Astrocyte of the spinal cord (primary cell): ENCODE results near the gene SIGLEC5.

Source experiments
- DNase-seq: peaks from one replicate; pipeline ENCODE4 v3.0.0; 2011; ENCODE audit warnings: low read depth, low spot score
- H3K4me3 ChIP-seq: 2 replicates; pipeline ENCODE4 v1.5.1; 2011; ENCODE audit warnings: low read depth, mild to moderate bottlenecking, low read length, moderate library complexity
- in situ Hi-C: cut with HindIII; loops from 2 replicates; pipeline ENCODE4 v1.10.0; 2017; ENCODE audit warnings: low sequenced_read_pairs
- TF ChIP-seq, protein P1 (sequence below): IDR thresholded peaks from 2 replicates; pipeline ENCODE4 v1.5.1; 2012; ENCODE audit warnings: low read depth, mild to moderate bottlenecking, low read length, inconsistent platforms

Gene SIGLEC5

DNA sequence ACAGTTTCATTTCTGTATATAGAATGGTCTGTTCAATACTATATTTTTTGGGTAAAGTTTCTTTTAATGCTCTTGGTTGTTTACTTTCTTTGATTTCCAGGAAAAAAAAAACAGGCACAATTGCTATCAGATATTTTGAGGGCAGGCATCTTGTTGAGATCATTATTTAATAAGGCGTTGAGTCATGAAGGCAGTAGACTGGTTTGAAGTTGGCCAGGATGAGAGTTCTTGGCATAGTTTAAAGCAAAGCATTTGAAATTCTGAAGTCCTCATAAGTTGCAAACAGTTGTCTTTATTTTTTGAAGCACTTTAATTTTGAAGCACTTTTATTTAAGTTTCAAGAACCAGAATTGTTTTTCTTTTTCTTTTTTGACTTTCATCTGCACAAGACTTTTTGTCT lies 61.7 kb downstream of the SIGLEC5 start:
- H3K4me3 ChIP-seq, result no peak overlapping the region
- DNase-seq, result no peak
- TF ChIP-seq, protein P1, sequence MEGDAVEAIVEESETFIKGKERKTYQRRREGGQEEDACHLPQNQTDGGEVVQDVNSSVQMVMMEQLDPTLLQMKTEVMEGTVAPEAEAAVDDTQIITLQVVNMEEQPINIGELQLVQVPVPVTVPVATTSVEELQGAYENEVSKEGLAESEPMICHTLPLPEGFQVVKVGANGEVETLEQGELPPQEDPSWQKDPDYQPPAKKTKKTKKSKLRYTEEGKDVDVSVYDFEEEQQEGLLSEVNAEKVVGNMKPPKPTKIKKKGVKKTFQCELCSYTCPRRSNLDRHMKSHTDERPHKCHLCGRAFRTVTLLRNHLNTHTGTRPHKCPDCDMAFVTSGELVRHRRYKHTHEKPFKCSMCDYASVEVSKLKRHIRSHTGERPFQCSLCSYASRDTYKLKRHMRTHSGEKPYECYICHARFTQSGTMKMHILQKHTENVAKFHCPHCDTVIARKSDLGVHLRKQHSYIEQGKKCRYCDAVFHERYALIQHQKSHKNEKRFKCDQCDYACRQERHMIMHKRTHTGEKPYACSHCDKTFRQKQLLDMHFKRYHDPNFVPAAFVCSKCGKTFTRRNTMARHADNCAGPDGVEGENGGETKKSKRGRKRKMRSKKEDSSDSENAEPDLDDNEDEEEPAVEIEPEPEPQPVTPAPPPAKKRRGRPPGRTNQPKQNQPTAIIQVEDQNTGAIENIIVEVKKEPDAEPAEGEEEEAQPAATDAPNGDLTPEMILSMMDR, result no peak
- in situ Hi-C loops, result no loop called here

DNA sequence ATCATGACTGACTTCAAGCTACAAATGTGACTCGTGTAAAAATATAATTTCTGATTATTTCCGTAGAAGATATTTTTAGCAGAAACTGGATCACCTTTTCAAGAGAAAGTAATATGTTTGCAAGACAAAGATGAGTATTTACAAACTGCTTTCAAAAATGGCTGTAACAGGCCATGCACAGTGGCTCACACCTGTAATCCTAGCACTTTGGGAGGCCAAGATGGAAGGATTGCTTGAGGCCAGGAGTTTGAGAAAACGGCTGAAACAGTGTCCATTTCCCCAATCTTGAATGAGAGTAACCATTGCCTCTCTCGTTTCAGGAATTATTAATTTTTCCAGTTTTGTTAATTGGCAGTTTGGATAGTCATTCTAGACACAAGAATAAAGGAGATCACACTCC lies 62.6 kb downstream of the SIGLEC5 start:
- no peak for DNase-seq
- in situ Hi-C loops, result no loop called here
- H3K4me3 ChIP-seq, result no peak overlapping the region
- TF ChIP-seq, protein P1, result no peak

DNA sequence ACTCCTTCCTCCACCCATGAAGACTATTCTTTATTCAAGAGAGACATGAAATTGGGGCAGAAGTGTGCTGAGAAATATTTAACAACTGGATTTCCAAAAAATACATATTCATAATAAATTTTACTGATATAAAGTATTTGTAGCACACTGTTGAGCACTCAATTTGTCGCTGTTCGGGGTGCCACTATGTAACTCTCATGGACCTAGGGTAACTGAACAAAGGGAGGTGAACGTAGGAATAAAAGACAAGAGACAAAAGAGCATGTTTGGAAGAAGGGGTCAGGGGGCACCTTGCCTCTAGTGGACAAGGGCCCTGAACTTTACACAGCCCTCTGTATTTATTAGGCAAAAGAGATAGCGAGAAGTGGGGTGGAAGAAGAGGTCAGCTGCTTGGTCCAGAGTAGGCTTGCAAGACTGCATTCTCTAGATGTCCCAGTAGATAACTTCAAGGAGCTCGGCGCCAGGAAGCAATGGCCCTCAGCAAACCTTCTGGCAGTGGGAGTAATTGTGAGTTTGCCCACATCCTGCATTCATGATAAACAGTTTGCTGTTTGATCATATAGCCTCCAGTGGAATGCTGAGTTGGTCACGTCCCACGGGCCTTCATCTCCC lies 63.6 kb downstream of the SIGLEC5 start:
- TF ChIP-seq, protein P1, result no peak
- DNase-seq, result no peak
- in situ Hi-C loops, result no loop called here
- H3K4me3 ChIP-seq, result no peak overlapping the region

DNA sequence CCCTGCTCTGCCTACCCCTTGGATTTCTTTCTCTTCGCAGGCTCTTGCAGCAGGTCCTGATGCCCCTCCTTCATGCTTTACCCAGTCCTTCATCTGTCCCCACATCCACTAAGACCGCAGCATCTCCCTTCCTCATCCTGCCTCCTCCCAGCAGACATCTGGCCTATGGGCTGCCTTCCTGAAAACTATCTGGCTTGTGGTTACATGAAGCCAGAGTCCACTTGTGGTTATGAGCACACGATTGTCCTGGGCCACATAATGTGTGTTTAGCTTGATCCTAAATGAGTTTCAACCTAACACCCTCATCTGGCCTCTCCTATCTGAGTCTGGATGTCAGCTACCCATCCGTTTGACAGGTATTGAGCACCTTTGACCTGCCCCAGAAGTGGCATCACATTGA lies 64.6 kb downstream of the SIGLEC5 start:
- H3K4me3 ChIP-seq, result no peak overlapping the region
- no peak for DNase-seq
- in situ Hi-C loops, result no loop called here
- TF ChIP-seq, protein P1, result no peak

DNA sequence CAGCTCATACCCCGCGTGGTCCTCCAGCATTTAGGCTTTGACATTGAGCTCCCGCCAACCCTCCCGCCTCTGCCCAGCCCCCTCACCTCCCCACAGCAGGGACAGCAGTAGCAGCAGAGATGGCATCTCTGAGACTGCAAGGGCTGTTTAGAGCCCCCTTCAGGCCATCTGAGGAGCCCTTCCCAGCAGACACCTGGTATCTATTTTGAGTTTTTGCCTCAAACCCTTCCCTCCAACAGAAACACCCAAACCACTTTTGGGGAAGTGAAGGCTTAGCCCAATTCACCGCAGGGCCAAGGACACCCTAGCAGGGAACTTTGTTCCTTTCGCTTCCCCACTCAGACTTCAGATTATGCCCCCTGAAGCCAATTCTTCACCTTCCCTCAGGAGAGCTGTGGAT lies 65.4 kb downstream of the SIGLEC5 start:
- in situ Hi-C loops, result no loop called here
- no peak for DNase-seq
- TF ChIP-seq, protein P1, result no peak
- H3K4me3 ChIP-seq, result no peak overlapping the region
